Measurements from ENCODE around the gene PRICKLE4.

GRCh38 chr6:41821266-41821665 is 40.7 kb downstream of the PRICKLE4 start:
- TF ChIP-seq CTCF (IDR thresholded peaks at IDR 0.05 in 8 of 11, conservative IDR thresholded peaks at IDR 0.05 in 3 of 11) (no peak), POLR2A (IDR thresholded peaks at IDR 0.05) (no peak), POLR2AphosphoS5 (IDR thresholded peaks at IDR 0.05) (no peak)

All from spleen (tissue), 7 donors.